AG09319 (cell line): ENCODE data around the gene CDH3.

Source experiments
- DNase-seq: peaks from one replicate; pipeline ENCODE4 v3.0.0-alpha.2; 2010; ENCODE audit warnings: low read depth; ENCODE audit errors: extremely low read depth
- TF ChIP-seq, protein P1 (sequence below): IDR thresholded peaks from 2 replicates; pipeline ENCODE4 v1.5.1; 2011; ENCODE audit warnings: low read depth, mild to moderate bottlenecking, inconsistent platforms, low read length, moderate library complexity

Gene CDH3

DNA sequence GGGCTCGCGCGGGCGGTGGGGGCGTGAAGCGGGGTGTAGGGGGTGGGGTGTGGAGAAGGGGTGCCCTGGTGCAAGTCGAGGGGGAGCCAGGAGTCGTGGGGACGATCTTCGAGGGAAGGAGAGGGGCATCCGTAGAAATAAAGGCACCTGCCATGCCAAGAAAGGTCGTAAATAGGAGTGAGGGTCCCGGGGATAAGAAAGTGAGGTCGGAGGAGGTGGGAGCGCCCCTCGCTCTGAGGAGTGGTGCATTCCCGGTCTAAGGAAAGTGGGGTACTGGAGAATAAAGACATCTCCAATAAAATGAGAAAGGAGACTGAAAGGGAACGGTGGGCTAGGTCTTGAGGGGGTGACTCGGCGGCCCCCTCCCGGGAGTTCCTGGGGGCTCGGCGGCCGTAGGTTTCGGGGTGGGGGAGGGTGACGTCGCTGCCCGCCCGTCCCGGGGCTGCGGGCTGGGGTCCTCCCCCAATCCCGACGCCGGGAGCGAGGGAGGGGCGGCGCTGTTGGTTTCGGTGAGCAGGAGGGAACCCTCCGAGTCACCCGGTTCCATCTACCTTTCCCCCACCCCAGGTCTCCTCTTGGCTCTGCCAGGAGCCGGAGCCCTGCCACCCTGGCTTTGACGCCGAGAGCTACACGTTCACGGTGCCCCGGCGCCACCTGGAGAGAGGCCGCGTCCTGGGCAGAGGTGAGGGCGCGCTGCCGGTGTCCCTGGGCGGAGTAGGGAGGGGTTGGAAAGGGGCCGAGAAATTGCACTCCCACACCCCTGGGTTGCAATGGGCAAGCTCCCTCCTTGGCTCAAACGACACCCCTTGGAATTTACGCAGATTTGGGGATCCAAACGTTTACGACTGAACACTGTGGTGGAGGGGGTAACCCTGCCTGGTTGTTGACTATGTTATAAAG lies 92.9 kb downstream of the CDH3 start:
- no peak for DNase-seq
- TF ChIP-seq, protein P1, sequence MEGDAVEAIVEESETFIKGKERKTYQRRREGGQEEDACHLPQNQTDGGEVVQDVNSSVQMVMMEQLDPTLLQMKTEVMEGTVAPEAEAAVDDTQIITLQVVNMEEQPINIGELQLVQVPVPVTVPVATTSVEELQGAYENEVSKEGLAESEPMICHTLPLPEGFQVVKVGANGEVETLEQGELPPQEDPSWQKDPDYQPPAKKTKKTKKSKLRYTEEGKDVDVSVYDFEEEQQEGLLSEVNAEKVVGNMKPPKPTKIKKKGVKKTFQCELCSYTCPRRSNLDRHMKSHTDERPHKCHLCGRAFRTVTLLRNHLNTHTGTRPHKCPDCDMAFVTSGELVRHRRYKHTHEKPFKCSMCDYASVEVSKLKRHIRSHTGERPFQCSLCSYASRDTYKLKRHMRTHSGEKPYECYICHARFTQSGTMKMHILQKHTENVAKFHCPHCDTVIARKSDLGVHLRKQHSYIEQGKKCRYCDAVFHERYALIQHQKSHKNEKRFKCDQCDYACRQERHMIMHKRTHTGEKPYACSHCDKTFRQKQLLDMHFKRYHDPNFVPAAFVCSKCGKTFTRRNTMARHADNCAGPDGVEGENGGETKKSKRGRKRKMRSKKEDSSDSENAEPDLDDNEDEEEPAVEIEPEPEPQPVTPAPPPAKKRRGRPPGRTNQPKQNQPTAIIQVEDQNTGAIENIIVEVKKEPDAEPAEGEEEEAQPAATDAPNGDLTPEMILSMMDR: no peak

DNA sequence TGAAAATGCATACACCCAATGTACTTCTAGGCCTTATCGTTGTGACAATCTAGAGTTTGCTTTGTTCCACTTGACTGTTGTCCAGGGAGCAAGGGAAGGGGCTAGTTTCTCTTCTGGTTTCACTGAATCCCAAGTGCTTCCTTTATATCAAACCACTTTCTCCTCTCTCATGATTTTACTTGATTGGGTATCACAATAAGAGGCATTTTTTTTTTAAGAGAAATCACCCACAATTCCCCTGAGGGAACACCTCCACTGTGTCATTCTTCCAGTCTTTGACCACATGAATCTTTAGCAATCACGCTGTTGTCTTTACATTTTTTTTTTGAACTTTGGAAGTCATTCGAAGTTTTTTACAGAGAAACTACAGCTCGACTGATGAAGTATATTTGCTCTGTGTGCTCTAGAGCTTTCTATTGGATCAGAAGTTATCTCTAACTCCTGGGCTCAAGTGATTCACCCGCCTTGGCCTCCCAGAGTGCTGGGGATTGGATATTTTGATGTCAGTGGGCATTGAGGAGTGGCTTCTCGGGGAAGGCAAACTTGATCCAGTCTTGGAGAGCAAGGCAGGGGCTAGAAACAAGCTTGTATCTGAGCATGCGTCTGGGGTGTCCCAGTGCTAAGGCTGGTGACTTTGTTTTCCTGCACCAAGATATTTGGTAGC lies 95.0 kb downstream of the CDH3 start:
- no peak for DNase-seq
- TF ChIP-seq, protein P1: no peak

DNA sequence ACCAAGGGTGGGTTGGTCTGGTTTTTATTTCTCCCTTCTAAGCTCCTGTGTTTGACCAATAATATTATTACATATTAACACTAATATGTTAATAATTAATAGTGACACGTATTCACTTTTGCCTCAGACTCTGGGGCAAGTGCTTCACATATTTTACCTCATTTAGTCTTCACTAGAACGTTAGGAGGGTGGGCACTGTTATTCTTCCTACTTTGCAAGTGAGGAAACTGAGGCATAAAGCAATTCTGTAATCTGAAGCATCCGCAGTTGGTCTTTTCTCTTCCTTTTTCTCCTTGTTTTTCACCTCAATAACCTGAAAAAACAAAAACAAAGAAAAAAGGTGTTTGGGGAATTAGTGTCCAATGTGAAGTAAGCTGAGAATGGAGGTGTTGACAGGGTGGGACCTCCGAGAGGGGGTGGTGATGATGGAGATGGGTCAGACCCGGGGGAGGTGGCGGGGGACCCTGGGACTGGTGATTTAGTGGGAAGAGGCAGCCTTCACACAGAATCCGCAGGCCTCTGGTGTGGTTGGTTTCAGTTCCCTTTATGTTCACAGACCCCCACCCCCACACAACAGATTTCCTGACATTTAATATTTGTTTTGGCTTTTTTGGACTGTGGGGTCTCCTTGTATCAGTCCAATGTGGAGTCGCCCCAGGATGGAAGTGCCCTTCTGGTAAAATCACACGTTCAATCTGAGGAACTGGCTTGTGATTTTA lies 95.7 kb downstream of the CDH3 start:
- no peak for DNase-seq
- TF ChIP-seq, protein P1: no peak

DNA sequence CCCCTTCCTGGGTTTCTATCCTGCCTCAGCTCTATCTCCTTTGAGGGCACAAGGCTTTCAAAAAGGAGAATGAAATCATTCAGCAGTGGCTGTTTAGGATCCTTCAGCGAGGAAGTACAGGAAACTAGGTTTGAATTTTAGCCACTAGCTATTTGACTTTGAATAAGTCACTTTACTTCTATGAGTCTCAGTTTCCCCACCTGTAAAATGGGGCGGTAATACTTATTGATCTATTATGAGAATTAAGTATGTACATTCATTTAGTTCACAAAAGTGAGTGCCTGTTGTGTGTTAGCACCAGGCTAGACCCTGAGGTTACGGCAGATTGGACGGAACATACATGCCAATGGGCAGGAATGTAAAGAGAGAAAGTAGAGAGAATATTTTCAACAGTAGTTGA lies 98.6 kb downstream of the CDH3 start:
- no peak for DNase-seq
- TF ChIP-seq, protein P1: no peak

DNA sequence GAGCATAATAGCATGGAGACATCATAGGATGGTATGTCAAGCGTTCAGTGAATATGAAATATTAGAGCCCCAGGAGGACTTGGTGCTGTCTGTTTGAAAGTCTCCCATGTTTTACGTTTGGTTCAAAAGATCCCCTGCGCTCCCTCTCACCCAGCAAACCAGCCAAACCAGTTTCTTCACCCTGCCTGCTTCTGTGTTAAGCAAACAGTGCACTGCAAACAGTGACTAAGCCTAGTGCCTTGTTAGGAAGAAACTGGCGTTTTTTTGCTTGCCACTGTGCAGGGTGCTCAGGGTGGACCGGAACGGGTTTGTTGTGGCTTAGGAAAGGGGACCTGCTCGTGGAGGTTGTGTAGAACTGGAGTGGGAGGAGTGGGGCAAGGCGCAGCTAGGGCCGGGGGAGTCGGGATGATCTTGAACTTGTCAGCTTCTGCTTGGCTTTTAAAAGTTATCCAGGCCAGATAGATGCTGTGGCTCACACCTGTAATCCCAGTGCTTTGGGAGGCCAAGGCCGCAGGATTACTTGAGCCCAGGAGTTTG lies 99.7 kb downstream of the CDH3 start:
- TF ChIP-seq, protein P1: no peak
- no peak for DNase-seq

DNA sequence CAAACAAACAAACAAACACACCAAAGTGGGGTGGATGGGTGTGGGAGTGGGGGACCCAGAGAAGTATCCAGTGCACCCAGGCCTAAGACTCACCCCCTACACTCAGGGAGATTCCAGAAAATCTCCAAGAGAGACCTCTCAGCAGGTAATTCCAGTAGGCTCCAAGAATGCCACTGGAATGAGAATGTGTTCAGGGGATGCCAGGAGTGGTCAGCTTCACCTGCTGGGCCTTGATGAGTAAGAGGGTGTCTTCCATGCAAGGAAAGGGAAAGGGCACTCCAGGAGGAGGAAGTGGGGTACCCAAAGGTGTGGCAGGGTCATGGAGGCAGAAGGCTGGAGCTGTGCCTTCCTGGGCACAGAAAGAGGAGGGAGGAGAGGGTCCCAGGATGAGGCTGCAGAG lies 101.8 kb downstream of the CDH3 start:
- DNase-seq: no peak
- TF ChIP-seq, protein P1: no peak

DNA sequence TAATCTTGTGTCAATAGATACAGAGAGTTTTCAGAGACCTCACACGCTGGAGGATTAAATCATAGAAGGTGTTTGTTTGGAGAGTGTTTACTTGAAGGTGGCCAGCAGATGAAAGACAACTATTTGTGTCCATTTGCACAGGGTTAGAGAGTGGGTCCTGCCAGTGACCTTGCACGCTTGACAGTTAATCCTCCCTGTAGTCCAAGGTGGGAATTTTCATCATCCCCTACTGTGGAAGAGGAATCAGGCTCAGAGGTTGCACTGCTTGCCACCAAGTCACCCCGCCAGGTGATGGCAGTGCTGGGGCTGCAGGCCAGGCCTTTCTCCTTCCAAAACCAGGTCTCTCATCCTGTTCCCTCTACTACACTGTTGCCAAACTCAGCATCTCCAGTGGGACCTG lies 104.3 kb downstream of the CDH3 start:
- TF ChIP-seq, protein P1: no peak
- no peak for DNase-seq
